Measurements from ENCODE around the gene SLBP. TPM values are rescaled to one million over a fixed set of nuclear protein-coding genes. Genes with fewer than 3 reads are reported as not detected.

Gene SLBP
- total and polyA plus RNA-seq, 2 donors (not counting 1 experiment from before 2014, with no cell fraction given) = 49.7 to 108 TPM

- Histone ChIP-seq H4K20me1 (ENCODE audit: control insufficient read depth, extremely low read depth, insufficient read depth, low read length) (no peaks in the 10 kb centered on the region), H3K9me3 (ENCODE audit: control insufficient read depth, insufficient read depth, low read depth, low read length) (no peaks in the 10 kb centered on the region), H3K4me1 (ENCODE audit: control insufficient read depth, extremely low read depth, insufficient read depth, low read length) (no peaks in the 10 kb centered on the region), H3K36me3 (ENCODE audit: control insufficient read depth, insufficient read depth, low read length) (no peaks in the 10 kb centered on the region), H3K4me2 (ENCODE audit: extremely low read depth, insufficient read depth, low read length) (no peak overlapping the region), H3K9ac (ENCODE audit: insufficient read depth, low read length) (no peak overlapping the region), H3K27ac (ENCODE audit: insufficient read depth, low read length) (no peak overlapping the region), H3K4me3 (replicated peaks in 1 of 4; ENCODE audit: control extremely low read depth in 1 of 4, insufficient read depth in 1 of 4, low read depth in 3 of 4, low read length in 4 of 4) (no peak overlapping the region), H3K27me3 (ENCODE audit: control insufficient read depth, insufficient read depth, low read length) (no peaks in the 10 kb centered on the region), H2AFZ (ENCODE audit: low read length) (no peak overlapping the region), H3K79me2 (ENCODE audit: control insufficient read depth, insufficient read depth, low read length) (no peaks in the 10 kb centered on the region)
- no peak for DNase-seq (ENCODE audit: low read depth in 2 of 2)
- TF ChIP-seq EZH2 (IDR thresholded peaks at IDR 0.05; ENCODE audit: low read length, missing control alignments) (no peak), CTCF (conservative IDR thresholded peaks at IDR 0.05 in 1 of 2, IDR thresholded peaks at IDR 0.05 in 1 of 2; ENCODE audit: low read depth in 1 of 2, low read length in 2 of 2) (no peak)
Measured at GRCh38 chr4:1757836-1758235, 45.7 kb upstream of the SLBP start.

GRCh38 chr4:1756893-1757779, 45.0 kb upstream of the SLBP start:
- no peak for DNase-seq (ENCODE audit: low read depth in 2 of 2)
- Histone ChIP-seq H3K79me2 (ENCODE audit: control insufficient read depth, insufficient read depth, low read length) (no peaks in the 10 kb centered on the region), H3K4me2 (ENCODE audit: extremely low read depth, insufficient read depth, low read length) (no peak overlapping the region), H2AFZ (ENCODE audit: low read length) (no peak overlapping the region), H3K27ac (ENCODE audit: insufficient read depth, low read length) (no peak overlapping the region), H3K4me1 (ENCODE audit: control insufficient read depth, extremely low read depth, insufficient read depth, low read length) (no peaks in the 10 kb centered on the region), H3K36me3 (ENCODE audit: control insufficient read depth, insufficient read depth, low read length) (no peaks in the 10 kb centered on the region), H3K27me3 (ENCODE audit: control insufficient read depth, insufficient read depth, low read length) (no peaks in the 10 kb centered on the region), H3K4me3 (replicated peaks in 1 of 4; ENCODE audit: control extremely low read depth in 1 of 4, insufficient read depth in 1 of 4, low read depth in 3 of 4, low read length in 4 of 4) (no peak overlapping the region), H3K9ac (ENCODE audit: insufficient read depth, low read length) (no peak overlapping the region), H4K20me1 (ENCODE audit: control insufficient read depth, extremely low read depth, insufficient read depth, low read length) (no peaks in the 10 kb centered on the region), H3K9me3 (ENCODE audit: control insufficient read depth, insufficient read depth, low read depth, low read length) (no peaks in the 10 kb centered on the region)
- no peak for TF ChIP-seq CTCF (conservative IDR thresholded peaks at IDR 0.05 in 1 of 2, IDR thresholded peaks at IDR 0.05 in 1 of 2; ENCODE audit: low read depth in 1 of 2, low read length in 2 of 2)

GRCh38 chr4:1756079-1756478, 44.0 kb upstream of the SLBP start:
- Histone ChIP-seq H3K9me3 (ENCODE audit: control insufficient read depth, insufficient read depth, low read depth, low read length) (no peaks in the 10 kb centered on the region), H3K9ac (ENCODE audit: insufficient read depth, low read length) (no peak overlapping the region), H3K27ac (ENCODE audit: insufficient read depth, low read length) (no peak overlapping the region), H3K4me1 (ENCODE audit: control insufficient read depth, extremely low read depth, insufficient read depth, low read length) (no peaks in the 10 kb centered on the region), H3K4me2 (ENCODE audit: extremely low read depth, insufficient read depth, low read length) (no peak overlapping the region), H3K4me3 (replicated peaks in 1 of 4; ENCODE audit: control extremely low read depth in 1 of 4, insufficient read depth in 1 of 4, low read depth in 3 of 4, low read length in 4 of 4) (no peak overlapping the region), H2AFZ (ENCODE audit: low read length) (no peak overlapping the region), H3K27me3 (ENCODE audit: control insufficient read depth, insufficient read depth, low read length) (no peaks in the 10 kb centered on the region), H3K36me3 (ENCODE audit: control insufficient read depth, insufficient read depth, low read length) (no peaks in the 10 kb centered on the region), H4K20me1 (ENCODE audit: control insufficient read depth, extremely low read depth, insufficient read depth, low read length) (no peaks in the 10 kb centered on the region), H3K79me2 (ENCODE audit: control insufficient read depth, insufficient read depth, low read length) (no peaks in the 10 kb centered on the region)
- TF ChIP-seq EZH2 (IDR thresholded peaks at IDR 0.05; ENCODE audit: low read length, missing control alignments) (no peak), CTCF (conservative IDR thresholded peaks at IDR 0.05 in 1 of 2, IDR thresholded peaks at IDR 0.05 in 1 of 2; ENCODE audit: low read depth in 1 of 2, low read length in 2 of 2) (no peak)
- no peak for DNase-seq (ENCODE audit: low read depth in 2 of 2)

All from fibroblast of lung (primary cell).